Measurements from ENCODE around the gene MIDN. TPM values are rescaled to one million over a fixed set of nuclear protein-coding genes. Genes with fewer than 3 reads are reported as not detected.

The MIDN gene
- total RNA-seq, 1 donor from 2014 or later, result 68.3 TPM

GRCh38 chr19:1237027-1237659 lies 11.2 kb upstream of the MIDN start:
- no peaks in the 10 kb centered on the region for H3K27me3 Mint-ChIP-seq (ENCODE audit: low read depth)
- H3K27ac Mint-ChIP-seq (ENCODE audit: unreplicated experiment), result no peak overlapping the region

GRCh38 chr19:1237754-1238368 lies 10.5 kb upstream of the MIDN start, which contains the start of gene CBARP:
CBARP (minus strand) TSS chr19:1238005; CDS start chr19:1236100, 1,905 bp downstream.
- peaks cover 23% of the 10 kb centered on the region for H3K4me1 Mint-ChIP-seq (ENCODE audit: low read depth)
- no peaks in the 10 kb centered on the region for H3K36me3 Mint-ChIP-seq (ENCODE audit: low read depth)
- no peak for TF ChIP-seq CTCF (IDR thresholded peaks at IDR 0.05)
- H3K4me3 Mint-ChIP-seq (ENCODE audit: unreplicated experiment), result peak within 1 kb of the TSS; percentile 69
- H3K27ac Mint-ChIP-seq (ENCODE audit: unreplicated experiment), result peak within 1 kb of the TSS; percentile 69
- H3K9me3 Mint-ChIP-seq (ENCODE audit: low read depth), result no peaks in the 10 kb centered on the region
- no peaks in the 10 kb centered on the region for H3K27me3 Mint-ChIP-seq (ENCODE audit: low read depth)
- no peak for DNase-seq (ENCODE audit: low spot score)

More at GRCh38 chr19:1237027-1237659, 11.2 kb upstream of the MIDN start:
- H3K4me3 Mint-ChIP-seq (ENCODE audit: unreplicated experiment), result peak overlapping the region; percentile 65
- H3K4me1 Mint-ChIP-seq (ENCODE audit: low read depth), result peaks cover 22% of the 10 kb centered on the region
- no peaks in the 10 kb centered on the region for H3K9me3 Mint-ChIP-seq (ENCODE audit: low read depth)
- no peaks in the 10 kb centered on the region for H3K36me3 Mint-ChIP-seq (ENCODE audit: low read depth)
- no peak for TF ChIP-seq CTCF (IDR thresholded peaks at IDR 0.05)
- no peak for DNase-seq (ENCODE audit: low spot score)

GRCh38 chr19:1238369-1239303 lies 9.7 kb upstream of the MIDN start:
- Mint-ChIP-seq H3K4me1 (ENCODE audit: low read depth) (peaks cover 29% of the 10 kb centered on the region), H3K36me3 (ENCODE audit: low read depth) (no peaks in the 10 kb centered on the region), H3K27me3 (ENCODE audit: low read depth) (no peaks in the 10 kb centered on the region), H3K4me3 (ENCODE audit: unreplicated experiment) (peak overlapping the region; percentile 69), H3K9me3 (ENCODE audit: low read depth) (no peaks in the 10 kb centered on the region), H3K27ac (ENCODE audit: unreplicated experiment) (peak overlapping the region; percentile 69)
- TF ChIP-seq CTCF (IDR thresholded peaks at IDR 0.05), result no peak
- DNase-seq (ENCODE audit: low spot score), result no peak

GRCh38 chr19:1239420-1239795 lies 9.0 kb upstream of the MIDN start:
- DNase-seq (ENCODE audit: low spot score), result no peak
- TF ChIP-seq CTCF (IDR thresholded peaks at IDR 0.05), result no peak
- Mint-ChIP-seq H3K4me1 (ENCODE audit: low read depth) (peaks cover 30% of the 10 kb centered on the region), H3K36me3 (ENCODE audit: low read depth) (no peaks in the 10 kb centered on the region), H3K27ac (ENCODE audit: unreplicated experiment) (peak overlapping the region; percentile 36), H3K4me3 (ENCODE audit: unreplicated experiment) (peak overlapping the region; percentile 69), H3K27me3 (ENCODE audit: low read depth) (no peaks in the 10 kb centered on the region), H3K9me3 (ENCODE audit: low read depth) (no peaks in the 10 kb centered on the region)
